ENCODE data around the gene HIC1.

HIC1 gene

GRCh38 chr17:2025622-2026309, 29.1 kb upstream of the HIC1 start:
- no peak for DNase-seq

DNA sequence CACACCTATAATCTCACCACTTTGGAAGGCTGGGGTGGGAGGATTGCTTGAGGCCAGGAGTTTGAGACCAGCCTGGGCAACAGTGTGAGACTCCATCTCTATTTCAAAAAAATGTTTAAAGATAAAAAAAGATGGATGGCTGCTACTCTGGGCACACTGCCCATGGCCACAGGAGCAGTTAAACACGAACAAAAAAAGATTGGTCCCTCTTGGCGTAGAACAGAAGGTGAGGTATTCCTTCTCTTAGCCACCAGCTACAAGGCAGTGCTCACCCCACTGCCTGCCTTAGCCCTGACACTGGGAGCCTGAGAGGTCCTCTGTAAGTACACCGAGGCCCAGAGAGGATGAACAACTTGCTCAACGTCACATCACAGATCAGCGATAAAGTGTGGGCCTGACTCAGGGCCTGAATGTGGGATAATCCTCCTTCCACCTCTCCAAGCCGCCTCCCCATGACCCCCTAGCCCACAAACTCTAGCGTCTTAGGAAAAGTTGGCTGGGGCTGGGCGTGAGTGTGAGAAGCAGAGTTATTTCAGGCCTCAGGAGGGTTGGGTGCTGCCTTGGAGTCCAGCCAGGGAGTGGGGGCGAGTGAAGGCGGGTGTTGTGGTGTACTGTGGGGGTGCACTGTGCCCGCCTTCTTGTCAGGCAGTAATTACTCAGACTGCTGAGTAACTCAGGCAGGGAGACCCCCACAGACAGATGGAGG, 27.2 kb upstream of the HIC1 start:
- no peak for DNase-seq

- DNase-seq, result no peak
Observed at GRCh38 chr17:2028234-2028614, 26.7 kb upstream of the HIC1 start.

DNA sequence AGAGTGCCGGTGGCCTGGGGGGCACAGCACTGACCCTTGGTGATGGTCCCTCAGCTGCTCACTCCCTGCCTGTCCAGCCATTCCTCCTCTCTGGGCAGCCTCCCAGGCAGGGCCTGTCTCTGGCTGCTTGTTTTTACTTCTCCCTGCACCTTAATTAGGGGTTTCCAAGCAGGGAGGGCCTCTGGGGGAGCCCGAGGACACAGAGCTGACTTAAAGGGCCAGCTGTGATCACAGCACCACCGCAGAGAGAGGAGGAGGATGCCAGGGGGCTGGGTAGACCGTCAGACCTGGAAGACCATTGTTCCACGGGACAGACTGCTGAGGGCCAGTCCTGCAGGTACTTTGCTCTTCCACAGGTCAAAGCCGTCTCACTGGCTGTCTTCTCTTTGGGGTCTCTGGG, 26.2 kb upstream of the HIC1 start:
- no peak for DNase-seq

DNA sequence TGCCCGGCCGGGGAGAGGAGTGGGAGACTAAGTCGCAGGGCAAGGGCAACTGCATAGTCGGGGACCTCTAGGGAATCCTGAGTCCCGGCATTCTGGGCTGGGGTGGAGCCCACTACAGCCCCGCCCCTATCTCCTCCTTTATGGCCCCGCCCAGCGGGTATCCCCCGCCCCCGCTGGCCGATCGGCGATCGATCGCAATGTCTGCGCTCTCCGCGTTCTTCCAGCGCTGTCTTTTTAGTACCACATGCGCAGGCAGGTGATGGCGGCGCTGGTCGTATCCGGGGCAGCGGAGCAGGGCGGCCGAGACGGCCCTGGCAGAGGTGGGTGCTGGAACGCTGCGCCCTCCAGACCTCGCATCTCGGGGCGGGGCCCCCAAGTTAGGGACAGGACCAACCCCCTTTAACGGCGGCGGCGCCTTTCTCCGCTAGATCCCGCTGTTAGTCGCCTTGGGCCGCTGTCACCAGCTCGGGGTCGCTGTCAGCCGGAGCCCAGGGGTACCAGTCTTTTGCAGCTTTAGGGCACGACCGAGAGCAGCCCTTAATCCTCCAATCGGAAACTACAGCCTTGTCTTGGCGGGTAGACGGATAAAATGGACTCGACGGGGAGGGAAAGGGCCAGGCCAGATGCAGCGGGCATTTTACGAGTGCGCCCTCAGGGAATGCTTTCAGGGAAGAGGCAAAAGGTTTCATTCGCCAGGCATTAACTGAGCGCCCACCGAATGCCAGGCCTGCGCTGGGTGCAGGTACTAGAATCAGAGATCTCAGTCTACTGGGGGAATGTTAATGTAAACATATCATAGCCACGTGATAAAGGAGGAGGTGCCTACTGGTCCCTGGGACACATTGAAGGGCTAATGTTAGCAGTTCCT, 24.8 kb upstream of the HIC1 start, which contains the start of gene DPH1:
DPH1 (plus strand) TSS at position 243 of the 868 bp plus-strand sequence; CDS start at position 260, 17 bp downstream.
- DNase-seq, result peak; percentile 86

DNA sequence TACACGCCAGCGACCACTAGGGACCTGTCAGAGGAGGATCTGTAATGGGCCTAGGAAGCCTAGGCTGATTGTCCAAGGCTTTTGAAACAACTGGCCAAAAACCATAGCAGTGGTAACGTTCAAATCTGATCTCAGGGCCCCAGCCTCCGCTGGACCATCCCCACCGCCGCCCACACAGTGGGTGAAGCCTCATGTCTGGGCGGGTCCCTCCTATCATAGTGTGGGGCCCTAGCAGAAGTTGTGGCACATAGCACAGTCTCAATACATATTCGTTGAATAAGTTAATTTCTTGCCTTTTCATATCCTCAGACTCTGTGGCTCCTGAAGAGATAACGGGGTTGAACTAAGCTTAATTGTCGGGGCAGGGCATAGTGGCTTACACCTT, 24.1 kb upstream of the HIC1 start:
- peak; percentile 35 for DNase-seq

- no peak for DNase-seq
Observed at GRCh38 chr17:2033153-2033552, 21.8 kb upstream of the HIC1 start.

GRCh38 chr17:2034157-2034556, 20.7 kb upstream of the HIC1 start:
- DNase-seq, result no peak

- no peak for DNase-seq
Observed at GRCh38 chr17:2034806-2035540, 19.9 kb upstream of the HIC1 start.

DNA sequence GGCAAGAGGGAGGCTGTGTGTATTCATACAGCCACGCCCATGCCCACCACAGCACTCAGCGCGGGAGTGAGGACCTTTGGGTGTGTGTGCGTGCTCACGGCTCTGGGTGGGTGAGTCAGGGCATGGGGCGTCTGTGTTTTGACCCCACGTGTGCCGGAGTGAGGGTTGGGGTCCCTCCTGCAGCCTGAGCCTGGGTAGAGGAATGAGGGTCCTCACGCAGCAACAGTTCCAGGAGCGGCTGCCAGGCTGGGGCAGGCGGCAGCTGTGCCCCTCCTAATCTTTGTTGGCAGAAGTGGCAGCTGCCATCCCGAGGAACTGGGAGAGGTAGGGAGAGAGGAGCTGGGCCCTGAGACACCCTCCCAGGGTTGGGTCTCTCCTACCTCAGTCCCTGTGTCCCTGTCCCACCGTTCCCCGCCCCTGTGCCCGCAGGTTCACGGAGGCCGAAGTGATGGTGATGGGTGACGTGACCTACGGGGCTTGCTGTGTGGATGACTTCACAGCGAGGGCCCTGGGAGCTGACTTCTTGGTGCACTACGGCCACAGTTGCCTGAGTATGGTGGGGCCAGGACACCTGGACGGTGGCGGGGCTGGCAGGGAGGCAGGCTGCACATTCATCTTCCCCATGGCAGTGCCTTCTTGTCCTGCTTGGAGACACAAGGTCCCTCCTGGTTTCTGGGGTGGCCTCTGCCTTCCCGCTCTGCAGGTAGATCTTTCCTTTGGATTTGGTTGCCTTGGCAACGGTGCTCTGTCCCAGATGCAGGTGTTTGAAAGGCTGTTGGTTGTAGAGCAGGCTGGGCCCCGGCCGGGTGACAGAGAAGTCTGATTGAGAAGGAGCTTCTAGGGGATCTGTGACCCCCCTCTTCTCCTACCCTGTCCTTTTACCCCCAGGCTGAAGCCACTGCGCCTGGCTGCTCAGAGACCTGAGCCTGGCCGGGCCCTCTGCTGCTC, 19.1 kb upstream of the HIC1 start:
- no peak for DNase-seq

DNA sequence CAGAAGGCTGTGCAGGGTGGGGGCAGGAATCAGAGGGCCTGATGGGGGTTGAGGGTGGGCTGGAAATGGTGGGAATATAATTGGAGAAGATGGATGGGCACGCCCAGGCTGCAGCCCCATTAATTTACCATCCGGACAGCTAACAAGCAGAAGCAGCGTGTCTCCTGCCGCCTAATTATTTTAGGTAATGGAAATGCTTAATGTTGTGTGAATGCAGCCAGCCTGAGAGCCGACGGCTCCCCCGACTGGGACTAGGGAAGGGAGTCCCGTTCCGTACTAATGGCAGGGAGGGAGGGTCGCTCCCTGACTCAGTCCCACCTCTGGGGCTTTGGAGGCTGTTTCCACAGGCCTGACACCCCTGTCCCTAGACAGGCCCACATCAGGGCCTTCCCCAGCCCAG, 17.7 kb upstream of the HIC1 start:
- no peak for DNase-seq

DNA sequence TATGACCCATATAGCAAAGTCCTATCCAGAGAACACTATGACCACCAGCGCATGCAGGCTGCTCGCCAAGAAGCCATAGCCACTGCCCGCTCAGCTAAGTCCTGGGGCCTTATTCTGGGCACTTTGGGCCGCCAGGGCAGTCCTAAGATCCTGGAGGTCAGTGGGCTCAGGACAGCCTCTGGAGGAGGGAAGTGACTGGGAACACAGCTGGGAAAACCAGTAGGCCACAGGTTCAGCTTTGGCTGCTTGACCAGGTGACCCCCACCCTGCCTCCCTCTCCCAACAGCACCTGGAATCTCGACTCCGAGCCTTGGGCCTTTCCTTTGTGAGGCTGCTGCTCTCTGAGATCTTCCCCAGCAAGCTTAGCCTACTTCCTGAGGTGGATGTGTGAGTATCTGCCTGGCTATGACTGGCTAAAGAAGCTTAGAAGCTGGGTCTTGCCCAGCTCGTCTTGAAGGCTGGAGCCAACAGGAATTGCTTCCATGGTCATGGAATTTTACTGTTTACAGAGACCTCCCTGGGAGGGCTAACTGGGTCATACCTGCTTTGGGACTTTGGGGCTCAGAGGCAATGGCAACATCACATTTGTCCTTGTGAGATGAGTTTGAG, 14.6 kb upstream of the HIC1 start:
- DNase-seq, result no peak

- no peak for DNase-seq
Observed at GRCh38 chr17:2040942-2041560, 13.9 kb upstream of the HIC1 start.

DNA sequence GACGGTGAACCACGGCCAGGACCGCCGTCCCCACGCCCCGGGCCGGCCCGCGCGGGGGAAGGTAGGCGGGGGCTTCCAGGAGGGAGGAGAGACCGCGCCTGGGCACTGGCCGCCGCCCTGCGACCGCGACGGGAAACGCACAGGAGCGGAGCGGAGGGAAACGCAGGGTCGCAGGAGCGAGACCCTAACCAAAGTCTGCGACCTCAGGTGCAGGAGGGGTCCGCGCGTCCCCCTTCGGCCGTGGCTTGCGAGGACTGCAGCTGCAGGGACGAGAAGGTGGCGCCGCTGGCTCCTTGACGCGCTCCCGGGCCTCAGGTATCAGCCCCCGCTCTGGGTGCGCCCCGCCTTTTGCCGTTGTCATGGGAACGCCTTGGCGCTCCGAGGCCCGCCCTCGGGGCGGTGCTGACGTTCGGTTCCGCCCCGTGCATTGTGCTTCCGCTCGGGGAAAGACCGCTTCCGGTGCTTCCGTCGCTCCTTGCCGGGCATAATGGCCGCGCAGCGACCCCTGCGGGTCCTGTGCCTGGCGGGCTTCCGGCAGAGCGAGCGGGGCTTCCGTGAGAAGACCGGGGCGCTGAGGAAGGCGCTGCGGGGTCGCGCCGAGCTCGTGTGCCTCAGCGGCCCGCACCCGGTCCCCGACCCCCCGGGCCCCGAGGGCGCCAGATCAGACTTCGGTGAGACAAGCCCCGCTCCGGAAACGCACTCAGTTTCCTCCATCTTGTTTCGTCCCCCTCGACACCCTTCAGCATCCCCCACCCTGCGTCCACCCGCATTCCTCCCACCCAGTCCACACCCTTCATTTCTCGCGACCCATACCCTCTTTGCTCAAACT, 13.1 kb upstream of the HIC1 start, which contains the start of gene OVCA2:
OVCA2 (plus strand) TSS at position 462 of the 829 bp plus-strand sequence; CDS start at position 488, 26 bp downstream.
- DNase-seq, result peak; percentile 97

GRCh38 chr17:2042390-2042847, 12.5 kb upstream of the HIC1 start:
- DNase-seq, result no peak

DNA sequence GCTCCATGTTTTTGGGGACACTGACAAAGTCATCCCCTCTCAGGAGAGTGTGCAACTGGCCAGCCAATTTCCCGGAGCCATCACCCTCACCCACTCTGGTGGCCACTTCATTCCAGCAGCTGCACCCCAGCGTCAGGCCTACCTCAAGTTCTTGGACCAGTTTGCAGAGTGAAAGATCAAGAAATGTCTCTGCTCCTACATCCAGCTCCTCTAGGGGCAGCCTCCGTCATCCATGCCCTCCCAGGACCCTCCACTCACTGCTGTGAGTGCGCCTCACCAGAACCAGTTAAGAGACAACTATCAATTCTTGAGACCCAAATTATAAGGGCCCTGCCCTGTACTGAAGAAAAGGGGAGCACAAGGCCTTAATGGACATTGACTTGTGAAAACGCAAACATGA, 12.0 kb upstream of the HIC1 start:
- no peak for DNase-seq

- no peak for DNase-seq
Observed at GRCh38 chr17:2043785-2044184, 11.1 kb upstream of the HIC1 start.

DNA sequence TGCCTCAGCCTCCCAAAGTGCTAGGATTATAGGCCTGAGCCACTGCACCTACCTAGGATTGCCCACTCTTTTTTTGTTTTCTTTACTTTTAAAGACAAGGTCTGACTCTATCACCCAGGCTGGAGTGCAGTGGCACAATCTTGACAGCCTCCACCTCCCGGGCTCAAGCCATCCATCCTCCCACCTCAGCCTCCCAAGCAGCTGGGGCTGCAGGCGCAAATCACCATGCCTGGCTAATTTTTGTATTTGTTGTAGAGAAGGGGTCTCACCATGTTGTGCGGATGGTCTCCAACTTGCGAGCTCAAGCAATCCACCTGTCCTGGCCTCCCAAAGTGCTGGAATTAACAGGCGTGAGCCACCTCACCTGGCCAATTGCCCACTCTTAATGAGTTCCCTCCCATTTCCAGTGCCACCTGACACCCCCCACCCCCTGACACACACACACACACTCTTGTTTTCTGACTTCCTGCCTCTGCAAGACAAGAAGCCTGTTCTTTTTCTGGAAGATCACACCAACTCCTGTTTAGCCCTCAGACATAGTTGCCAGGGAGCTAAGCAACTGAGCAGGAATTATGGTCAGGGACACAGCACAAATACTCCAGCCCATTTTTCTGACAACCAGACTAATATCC, 10.5 kb upstream of the HIC1 start:
- DNase-seq, result no peak

DNA sequence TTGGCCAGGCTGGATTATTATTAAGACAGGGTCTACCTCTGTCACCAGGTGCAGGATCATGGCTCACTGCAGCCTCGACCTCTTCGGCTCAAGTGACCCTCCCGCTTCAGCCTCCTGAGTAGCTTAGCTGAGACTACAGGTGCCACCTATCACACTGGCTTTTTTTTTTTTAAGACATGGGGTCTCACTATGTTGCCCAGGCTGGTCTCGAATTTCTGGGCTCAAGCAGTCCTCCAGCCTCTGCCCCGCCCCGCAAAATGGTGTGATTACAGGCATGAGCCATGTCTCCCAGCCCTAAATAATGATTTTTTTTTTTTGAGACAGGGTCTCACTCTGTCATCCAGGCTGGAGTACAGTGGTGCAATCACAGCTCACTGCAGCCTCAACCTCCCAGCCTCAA, 7.3 kb upstream of the HIC1 start:
- no peak for DNase-seq
